ENCODE data around the gene ASAP2. TPM values are rescaled to one million over a fixed set of nuclear protein-coding genes. Genes with fewer than 3 reads are reported as not detected.

Gene ASAP2
- total RNA-seq, 2 experiments from 2014 or later: 0.27 TPM; not detected in 1

DNA sequence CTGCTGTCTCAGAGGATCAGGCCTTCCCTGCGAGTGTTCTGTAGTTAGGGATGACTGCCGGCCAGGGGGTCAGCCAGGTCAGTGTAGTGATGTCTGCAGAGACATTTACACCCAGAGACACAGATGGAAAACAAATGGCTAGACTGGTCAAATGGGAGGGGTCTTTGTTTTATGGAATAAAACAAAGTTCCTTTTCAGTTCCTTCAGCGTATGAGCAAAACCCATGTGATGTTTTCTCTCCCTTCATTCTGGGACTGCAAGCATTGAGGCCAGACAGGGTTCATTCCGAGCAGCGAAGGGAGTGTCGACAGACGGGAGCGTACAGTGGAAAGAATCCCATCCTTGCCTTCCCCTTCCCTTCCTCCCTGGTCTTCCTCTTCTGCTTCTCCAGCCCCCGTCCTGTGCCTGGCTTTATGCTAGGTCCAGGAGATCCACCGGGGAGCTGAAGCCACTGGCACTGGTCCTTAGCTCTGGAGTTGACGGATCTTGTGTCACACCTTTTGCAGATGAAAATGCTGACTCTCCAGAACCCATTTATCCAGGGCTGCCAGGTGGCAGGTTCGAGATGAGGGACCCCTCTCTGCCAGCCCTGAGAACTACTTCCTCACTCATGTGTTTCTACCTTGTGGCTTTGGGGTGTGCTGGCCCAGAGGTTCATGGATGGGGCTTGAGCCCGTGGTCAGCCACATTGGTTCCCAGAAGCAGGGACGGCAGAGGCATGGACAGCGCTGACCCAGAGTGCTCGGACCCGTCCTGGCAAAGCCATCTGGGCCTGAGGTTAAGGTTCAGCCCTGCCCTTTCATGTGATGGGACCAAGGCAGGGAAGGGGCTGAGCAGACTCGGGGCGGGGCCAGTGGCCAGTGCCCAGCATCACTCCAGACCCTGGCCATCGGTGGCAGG lies 192.5 kb downstream of the ASAP2 start:
- TF ChIP-seq EZH2phosphoT487 (IDR thresholded peaks at IDR 0.05; ENCODE audit: borderline replicate concordance, low read depth, low read length): no peak
- TF ChIP-seq, protein P1, sequence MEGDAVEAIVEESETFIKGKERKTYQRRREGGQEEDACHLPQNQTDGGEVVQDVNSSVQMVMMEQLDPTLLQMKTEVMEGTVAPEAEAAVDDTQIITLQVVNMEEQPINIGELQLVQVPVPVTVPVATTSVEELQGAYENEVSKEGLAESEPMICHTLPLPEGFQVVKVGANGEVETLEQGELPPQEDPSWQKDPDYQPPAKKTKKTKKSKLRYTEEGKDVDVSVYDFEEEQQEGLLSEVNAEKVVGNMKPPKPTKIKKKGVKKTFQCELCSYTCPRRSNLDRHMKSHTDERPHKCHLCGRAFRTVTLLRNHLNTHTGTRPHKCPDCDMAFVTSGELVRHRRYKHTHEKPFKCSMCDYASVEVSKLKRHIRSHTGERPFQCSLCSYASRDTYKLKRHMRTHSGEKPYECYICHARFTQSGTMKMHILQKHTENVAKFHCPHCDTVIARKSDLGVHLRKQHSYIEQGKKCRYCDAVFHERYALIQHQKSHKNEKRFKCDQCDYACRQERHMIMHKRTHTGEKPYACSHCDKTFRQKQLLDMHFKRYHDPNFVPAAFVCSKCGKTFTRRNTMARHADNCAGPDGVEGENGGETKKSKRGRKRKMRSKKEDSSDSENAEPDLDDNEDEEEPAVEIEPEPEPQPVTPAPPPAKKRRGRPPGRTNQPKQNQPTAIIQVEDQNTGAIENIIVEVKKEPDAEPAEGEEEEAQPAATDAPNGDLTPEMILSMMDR (conservative IDR thresholded peaks at IDR 0.05; ENCODE audit: low read length): no peak
- CTCF ChIA-PET (ENCODE audit: unreplicated experiment): no interaction called here
- no TSS peak for BruUV-seq (replicated peaks)

DNA sequence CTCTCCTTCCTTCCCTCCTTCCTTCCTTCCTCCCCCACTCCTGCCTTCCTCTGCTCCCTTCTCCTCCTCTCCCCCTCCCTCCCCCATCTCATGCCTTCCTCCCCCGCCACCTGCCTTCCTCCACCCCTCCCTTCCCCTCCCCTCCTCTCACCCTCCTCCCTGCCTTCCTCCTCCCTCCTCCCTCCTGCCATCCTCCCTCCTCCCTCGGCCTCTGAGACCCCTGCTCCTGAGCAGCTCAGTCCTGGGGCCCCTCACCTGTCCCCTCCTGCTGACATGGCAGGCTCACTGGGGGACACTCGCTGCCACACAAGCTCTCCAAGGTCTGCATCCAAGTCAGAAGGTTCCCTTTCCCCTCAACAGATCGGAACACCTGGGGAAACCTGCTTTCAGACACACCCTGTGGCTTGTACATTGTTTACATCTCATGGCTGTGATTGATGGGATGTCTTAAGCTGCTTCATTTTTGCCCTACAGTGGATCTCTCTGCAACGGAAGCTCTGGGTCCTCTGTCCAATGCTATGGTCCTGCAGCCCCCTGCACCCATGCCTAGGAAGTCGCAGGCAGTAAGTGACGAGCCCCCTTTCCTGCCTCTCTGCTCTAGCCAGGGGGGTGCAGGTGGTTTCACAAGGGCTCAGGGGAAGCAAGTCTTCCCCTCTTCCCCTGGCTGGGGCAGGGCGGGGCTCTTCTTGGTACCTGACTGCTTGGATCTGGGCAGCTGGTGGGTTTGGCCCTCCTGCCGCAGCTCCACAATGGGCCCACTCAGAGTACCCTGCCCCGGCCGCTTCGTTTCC lies 193.9 kb downstream of the ASAP2 start:
- Histone ChIP-seq H3K4me2 (ENCODE audit: low read length) (no peak overlapping the region), H3K79me2 (ENCODE audit: insufficient read depth, low read depth, low read length) (no peaks in the 10 kb centered on the region), H2AFZ (ENCODE audit: low read length) (no peak overlapping the region), H3K36me3 (ENCODE audit: insufficient read depth, low read length) (no peaks in the 10 kb centered on the region), H3K9me2 (ENCODE audit: insufficient read depth, low read length) (no peaks in the 10 kb centered on the region), H3K4me3 (ENCODE audit: low read depth, low read length, poor library complexity, severe bottlenecking) (no peak overlapping the region), H4K20me1 (ENCODE audit: insufficient read depth, low read length) (no peaks in the 10 kb centered on the region), H3K9me3 (ENCODE audit: low read length) (no peaks in the 10 kb centered on the region), H3K4me1 (ENCODE audit: insufficient read depth, low read length, poor library complexity, severe bottlenecking) (peaks cover 4% of the 10 kb centered on the region), H3K27ac (ENCODE audit: low read depth, low read length, poor library complexity, severe bottlenecking) (no peak overlapping the region)
- no TSS peak for BruUV-seq (replicated peaks)
- ChIA-PET CTCF (ENCODE audit: unreplicated experiment) (interaction anchor here (0.9 kb wide), 1 partner anchor 25 kb away, joined by 3 read pairs; no protein-coding TSS in a partner anchor), POLR2A (interaction anchor here (0.6 to 0.7 kb wide), 2 partner anchors 70 to 160 kb away, joined by 3 to 6 read pairs; no protein-coding TSS in a partner anchor)
- DNase-seq (ENCODE audit: low spot score): peak; percentile 20
- TF ChIP-seq EZH2phosphoT487 (IDR thresholded peaks at IDR 0.05; ENCODE audit: borderline replicate concordance, low read depth, low read length): no peak
- TF ChIP-seq, protein P1 (conservative IDR thresholded peaks at IDR 0.05; ENCODE audit: low read length): no peak
- intact Hi-C loops (cut with micrococcal nuclease; ENCODE audit: unreplicated experiment): no loop called here

More for the DNA sequence above, 192.5 kb downstream of the ASAP2 start:
- no peaks in the 10 kb centered on the region for H4K20me1 ChIP-seq (ENCODE audit: insufficient read depth, low read length)
- H3K36me3 ChIP-seq (ENCODE audit: insufficient read depth, low read length): no peaks in the 10 kb centered on the region
- no peak overlapping the region for H2AFZ ChIP-seq (ENCODE audit: low read length)
- POLR2A ChIA-PET: interaction anchor here (0.6 to 1.2 kb wide), 3 partner anchors 13 to 104 kb away, joined by 3 to 4 read pairs (median 3); no protein-coding TSS in a partner anchor
- H3K9me2 ChIP-seq (ENCODE audit: insufficient read depth, low read length): no peaks in the 10 kb centered on the region
- no peaks in the 10 kb centered on the region for H3K79me2 ChIP-seq (ENCODE audit: insufficient read depth, low read depth, low read length)
- H3K4me2 ChIP-seq (ENCODE audit: low read length): no peak overlapping the region
- H3K4me3 ChIP-seq (ENCODE audit: low read depth, low read length, poor library complexity, severe bottlenecking): no peak overlapping the region
- H3K9me3 ChIP-seq (ENCODE audit: low read length): no peaks in the 10 kb centered on the region
- intact Hi-C loops (cut with micrococcal nuclease; ENCODE audit: unreplicated experiment): no loop called here
- no peak for DNase-seq (ENCODE audit: low spot score)
- H3K4me1 ChIP-seq (ENCODE audit: insufficient read depth, low read length, poor library complexity, severe bottlenecking): peaks cover 4% of the 10 kb centered on the region
- H3K27ac ChIP-seq (ENCODE audit: low read depth, low read length, poor library complexity, severe bottlenecking): no peak overlapping the region
